DMS79 (cell line): ENCODE measurements around the gene PGBD5.
"Not testable (repeated sequence)": the region's sequence is repeated elsewhere in the genome, so short reads cannot be mapped to it uniquely, and the experiment has no call there.

Experiments
- DNase-seq: peaks from one replicate; lab custom pipeline; 2025; lab: John Stamatoyannopoulos, UW

PGBD5 gene

GRCh38 chr1:230426246-230427093 is at the start of gene PGBD5:
Gene PGBD5 (minus strand): TSS chr1:230426332. CDS start chr1:230425928, 404 bp downstream.
- DNase-seq = peak; percentile 54

GRCh38 chr1:230474924-230475323 is 48.8 kb upstream of the PGBD5 start:
- not testable (repeated sequence) for DNase-seq

GRCh38 chr1:230470750-230471149 is 44.6 kb upstream of the PGBD5 start:
- DNase-seq = not testable (repeated sequence)

GRCh38 chr1:230469271-230469670 is 43.1 kb upstream of the PGBD5 start:
- DNase-seq = no peak

- DNase-seq = no peak
These were observed 39.6 kb upstream of the PGBD5 start for GRCh38 chr1:230465691-230466090.

GRCh38 chr1:230464671-230465070 is 38.5 kb upstream of the PGBD5 start:
- DNase-seq = peak; percentile 8

GRCh38 chr1:230463760-230464159 is 37.6 kb upstream of the PGBD5 start:
- DNase-seq = no peak

GRCh38 chr1:230463326-230463725 is 37.2 kb upstream of the PGBD5 start:
- no peak for DNase-seq

- peak; percentile 60 for DNase-seq
These were observed 33.3 kb upstream of the PGBD5 start for GRCh38 chr1:230459465-230459864.

GRCh38 chr1:230458509-230458908 is 32.4 kb upstream of the PGBD5 start:
- DNase-seq = no peak

- no peak for DNase-seq
These were observed 30.3 kb upstream of the PGBD5 start for GRCh38 chr1:230456478-230456877.

GRCh38 chr1:230455291-230455690 is 29.2 kb upstream of the PGBD5 start:
- no peak for DNase-seq

GRCh38 chr1:230453377-230453776 is 27.2 kb upstream of the PGBD5 start:
- DNase-seq = no peak

GRCh38 chr1:230441183-230442029 is 15.3 kb upstream of the PGBD5 start:
- DNase-seq = no peak

GRCh38 chr1:230435108-230435507 is 9.0 kb upstream of the PGBD5 start:
- DNase-seq = no peak

GRCh38 chr1:230431527-230431926 is 5.4 kb upstream of the PGBD5 start:
- DNase-seq = no peak

- DNase-seq = no peak
These were observed 4.4 kb upstream of the PGBD5 start for GRCh38 chr1:230430499-230430898.

GRCh38 chr1:230429067-230429735 is 3.1 kb upstream of the PGBD5 start:
- no peak for DNase-seq

- DNase-seq = no peak
These were observed 1.8 kb upstream of the PGBD5 start for GRCh38 chr1:230427981-230428380.

- no peak for DNase-seq
These were observed 1.2 kb upstream of the PGBD5 start for GRCh38 chr1:230427094-230427876.

GRCh38 chr1:230425252-230426091 is 660 bp downstream of the PGBD5 start:
- DNase-seq = no peak
